IMR-90 (cell line): Measurements from ENCODE around the gene SIM1. TPM values are rescaled to one million over a fixed set of nuclear protein-coding genes. Genes with fewer than 3 reads are reported as not detected.

Experiments used
- ATAC-seq: fragments of 200-7000 bp; cut with Tn5 transposase; 2 replicates; pipeline ENCODE4 v1.9.1; 2020; ENCODE audit warnings: low read depth, mild to moderate bottlenecking, moderate library complexity
- BruUV-seq: library from RNA; stranded (reverse); fragments of 400-500 nt; replicated peaks from 2 replicates; lab custom pipeline; 2021; lab: Mats Ljungman, UMichigan
- CTCF ChIA-PET: fragments of 300-600 bp; formaldehyde crosslinking; extraction: SDS; loops from one replicate; lab custom pipeline; 2021; ENCODE audit warnings: antibody characterized with exemption; lab: Yijun Ruan, JAX
- POLR2A ChIA-PET: fragments of 300-600 bp; sonication (Branson Sonifier 250); formaldehyde crosslinking; loops from one replicate; lab custom pipeline; 2022; ENCODE audit warnings: antibody characterized with exemption; ENCODE audit not compliant: unreplicated experiment; lab: Charles Lee
- DNase-seq: peaks from one replicate; pipeline ENCODE4 v3.0.0; 2013
- H2AFZ ChIP-seq: replicated peaks from 2 replicates; pipeline ENCODE3; 2013; ENCODE audit warnings: low read length, mild to moderate bottlenecking; ENCODE audit not compliant: poor library complexity
- H2AK5ac ChIP-seq: 2 replicates; pipeline ENCODE4 v1.6.1; 2013; ENCODE audit warnings: low read depth, low read length, inconsistent platforms
- H2AK9ac ChIP-seq: replicated peaks from 2 replicates; pipeline ENCODE3; 2013; ENCODE audit warnings: mild to moderate bottlenecking, low read depth, low read length, moderate library complexity; ENCODE audit not compliant: poor library complexity
- H2BK120ac ChIP-seq: 2 replicates; pipeline ENCODE4 v1.6.1; 2013; ENCODE audit warnings: low read depth, low read length, inconsistent platforms
- H2BK15ac ChIP-seq: 3 replicates; pipeline ENCODE4 v1.6.1; 2013; ENCODE audit warnings: low read depth, low read length, inconsistent platforms
- H2BK20ac ChIP-seq: 2 replicates; pipeline ENCODE4 v1.6.1; 2013; ENCODE audit warnings: low read depth, mild to moderate bottlenecking, inconsistent platforms, low read length, moderate library complexity
- H2BK5ac ChIP-seq: 2 replicates; pipeline ENCODE4 v1.6.1; 2013; ENCODE audit warnings: mild to moderate bottlenecking, low read depth, low read length, inconsistent platforms; ENCODE audit not compliant: poor library complexity, severe bottlenecking
- H3K14ac ChIP-seq: replicated peaks from 2 replicates; pipeline ENCODE4 v1.6.1; 2013; ENCODE audit warnings: low read depth, low read length, inconsistent platforms
- H3K18ac ChIP-seq: 2 replicates; pipeline ENCODE4 v1.6.1; 2013; ENCODE audit warnings: low read depth, low read length, control low read depth
- H3K23ac ChIP-seq: 2 replicates; pipeline ENCODE4 v1.6.1; 2013; ENCODE audit warnings: low read depth, low read length, inconsistent platforms
- H3K27ac ChIP-seq: 2 replicates; pipeline ENCODE4 v1.5.1; 2013; ENCODE audit warnings: mild to moderate bottlenecking, control low read depth, low read length; ENCODE audit not compliant: insufficient read depth
- H3K27me3 ChIP-seq: 2 replicates; pipeline ENCODE4 v1.6.1; 2013; ENCODE audit warnings: low read length; ENCODE audit not compliant: control insufficient read depth, insufficient read depth
- H3K36me3 ChIP-seq: 2 replicates; pipeline ENCODE4 v1.6.1; 2013; ENCODE audit warnings: low read length, mixed read lengths; ENCODE audit not compliant: control insufficient read depth, insufficient read depth
- H3K4ac ChIP-seq: 2 replicates; pipeline ENCODE4 v1.6.1; 2013; ENCODE audit warnings: low read depth, low read length, inconsistent platforms
- H3K4me1 ChIP-seq: 2 replicates; pipeline ENCODE4 v1.6.1; 2013; ENCODE audit warnings: low read length, mixed read lengths; ENCODE audit not compliant: control insufficient read depth, insufficient read depth
- H3K4me2 ChIP-seq: 2 replicates; pipeline ENCODE4 v1.6.1; 2013; ENCODE audit warnings: low read depth, mild to moderate bottlenecking, control low read depth, low read length, moderate library complexity
- H3K4me3 ChIP-seq: 2 replicates; pipeline ENCODE4 v1.5.1; 2013; ENCODE audit warnings: low read depth, mild to moderate bottlenecking, control low read depth, low read length, moderate library complexity; ENCODE audit not compliant: insufficient read depth
- H3K56ac ChIP-seq: 2 replicates; pipeline ENCODE4 v1.6.1; 2013; ENCODE audit warnings: low read length, inconsistent platforms; ENCODE audit not compliant: insufficient read depth; ENCODE audit errors: extremely low read depth
- H3K79me1 ChIP-seq, 2 experiments: 2 replicates each; pipeline ENCODE4 v1.6.1; 2013; ENCODE audit warnings: low read length in 2 of 2, inconsistent platforms in 1 of 2, low read depth in 1 of 2
- H3K9ac ChIP-seq: 2 replicates; pipeline ENCODE4 v1.6.1; 2013; ENCODE audit warnings: low read depth, low read length, control low read depth
- H3K9me1 ChIP-seq: 2 replicates; pipeline ENCODE4 v1.6.1; 2013; ENCODE audit warnings: low read length, inconsistent platforms; ENCODE audit not compliant: insufficient read depth
- H3K9me3 ChIP-seq: 2 replicates; pipeline ENCODE4 v1.6.1; 2013; ENCODE audit warnings: low read length; ENCODE audit not compliant: control insufficient read depth, insufficient read depth
- H4K20me1 ChIP-seq: 2 replicates; pipeline ENCODE4 v1.6.1; 2013; ENCODE audit warnings: low read length, inconsistent platforms; ENCODE audit not compliant: insufficient read depth
- H4K5ac ChIP-seq: 2 replicates; pipeline ENCODE4 v1.6.1; 2013; ENCODE audit warnings: mild to moderate bottlenecking, low read depth, low read length, control low read depth
- H4K8ac ChIP-seq, 2 experiments: 2 replicates each; pipeline ENCODE4 v1.6.1; 2013; ENCODE audit warnings: low read depth in 2 of 2, low read length in 2 of 2, control low read depth in 1 of 2, inconsistent platforms in 1 of 2
- H4K91ac ChIP-seq: 2 replicates; pipeline ENCODE4 v1.6.1; 2013; ENCODE audit warnings: low read depth, low read length, inconsistent platforms; ENCODE audit not compliant: insufficient read depth
- MAZ ChIP-seq: IDR thresholded peaks from 2 replicates; pipeline ENCODE4 v1.6.1; 2012; ENCODE audit warnings: low read depth, mild to moderate bottlenecking, low read length, improper control_type of control experiment, moderate library complexity, borderline replicate concordance
- NFE2L2 ChIP-seq: fragments of 150-350 bp; IDR thresholded peaks from 2 replicates; pipeline ENCODE4 v1.6.1; 2016; ENCODE audit warnings: low read depth, mild to moderate bottlenecking, low read length
- SMC3 ChIP-seq: fragments of 150-350 bp; IDR thresholded peaks from 2 replicates; pipeline ENCODE4 v1.6.1; 2016; ENCODE audit warnings: low read depth, mild to moderate bottlenecking, antibody characterized with exemption, low read length, moderate library complexity
- WGBS, 2 experiments: methylation state at CpG; one replicate each; pipeline versions ENCODE4 v1.1.5 to v1.1.7; 2013; ENCODE audit warnings: missing lambda C conversion rate in 2 of 2; ENCODE audit not compliant: insufficient read length in 1 of 2; ENCODE audit errors: extremely low coverage in 2 of 2; 5-methylcytosine and 5-hydroxymethylcytosine counted together
- dilution Hi-C: fragments of 300-500 bp; cut with HindIII; formaldehyde crosslinking; loops from one replicate; pipeline ENCODE4 v1.14.3; 2018; ENCODE audit warnings: low sequenced_read_pairs; ENCODE audit not compliant: unreplicated experiment
- in situ Hi-C: fragments of 300-500 bp; cut with MboI; formaldehyde crosslinking; loops from 3 replicates; pipeline ENCODE4 v1.14.3; 2019; ENCODE audit warnings: low sequenced_read_pairs, inconsistent platforms, mixed read lengths
- intact Hi-C: fragments of 100-400 bp; cut with micrococcal nuclease; formaldehyde crosslinking; loops from 2 replicates; pipeline ENCODE4 v1.10.0; 2022
- polyA plus RNA-seq, 3 experiments: library from polyadenylated mRNA; depleted of rRNA; stranded (reverse); fragments of >200 nt; gene quantifications; 2 replicates each; pipeline ENCODE4 v1.2.3, GENCODE V29; 2012; ENCODE audit warnings: low replicate concordance in 1 of 3
- total RNA-seq: library from RNA; depleted of rRNA; stranded (reverse); fragments of >200 nt; gene quantifications from 2 replicates; pipeline ENCODE4 v1.2.3, GENCODE V29; 2012
- TF ChIP-seq, protein P1 (sequence below): fragments of 150-350 bp; IDR thresholded peaks from 2 replicates; pipeline ENCODE4 v1.6.1; 2017; ENCODE audit warnings: mild to moderate bottlenecking, antibody characterized with exemption, low read length, low read depth

SIM1 gene
- total and polyA plus RNA-seq, 2 of the 4 experiments (the other 2 are of a cell fraction), result not detected

DNA sequence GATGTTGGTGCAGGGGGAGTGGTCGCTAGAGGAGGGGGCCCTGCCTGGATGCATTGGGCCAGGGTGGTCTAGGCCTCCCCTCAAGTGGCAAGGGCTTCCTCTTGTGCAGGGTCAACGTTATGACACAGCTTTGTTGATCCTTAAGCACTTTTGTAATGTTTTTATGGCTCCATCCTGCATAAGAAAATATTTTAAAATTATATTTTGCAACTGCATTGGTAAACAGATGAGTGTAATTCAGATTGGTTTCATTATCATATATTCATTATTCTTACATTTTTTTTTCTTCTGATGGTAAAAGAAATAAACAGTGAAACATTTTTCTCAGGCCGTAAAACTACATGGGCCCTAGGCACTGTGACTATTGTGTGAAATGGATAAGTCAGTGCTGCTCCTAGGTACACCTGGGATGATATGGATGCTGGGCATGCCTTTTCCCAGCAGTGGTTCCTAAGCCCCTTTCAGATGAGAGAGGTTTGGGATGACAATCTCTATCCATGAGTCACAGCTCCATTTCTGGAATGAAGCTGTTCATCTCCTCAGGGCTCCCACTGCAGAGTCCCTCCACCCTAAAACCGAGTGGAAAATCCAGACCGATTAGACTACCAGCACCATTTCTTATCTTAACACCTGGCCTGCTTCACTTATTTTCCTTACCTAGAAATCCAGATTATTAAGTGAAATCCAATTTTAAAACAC is 5.8 kb upstream of the SIM1 start:
- Histone ChIP-seq H3K27ac (no peak overlapping the region), H3K18ac (no peak overlapping the region), H3K4me1 (no peaks in the 10 kb centered on the region), H4K8ac (no peak overlapping the region), H2AK9ac (no peak overlapping the region), H4K91ac (no peak overlapping the region), H3K4me3 (no peak overlapping the region), H3K79me1 (no peaks in the 10 kb centered on the region), H2BK120ac (no peak overlapping the region), H4K20me1 (no peaks in the 10 kb centered on the region; the same call in 1 of the 2 replicates), H2AFZ (no peak overlapping the region), H2BK5ac (no peak overlapping the region), H2BK15ac (no peak overlapping the region), H3K36me3 (no peaks in the 10 kb centered on the region), H3K9me1 (no peaks in the 10 kb centered on the region), H2AK5ac (no peak overlapping the region), H3K9me3 (peaks cover 25% of the 10 kb centered on the region), H3K23ac (no peak overlapping the region), H2BK20ac (no peak overlapping the region), H4K5ac (no peak overlapping the region), H3K4me2 (no peak overlapping the region), H3K14ac (no peak overlapping the region), H3K27me3 (peaks cover 82% of the 10 kb centered on the region), H3K4ac (no peak overlapping the region), H3K56ac (no peak overlapping the region), H3K9ac (no peak overlapping the region)
- DNase-seq (no peak), ATAC-seq (no peak)
- TF ChIP-seq SMC3 (no peak), MAZ (no peak), NFE2L2 (no peak)
- TF ChIP-seq, protein P1, sequence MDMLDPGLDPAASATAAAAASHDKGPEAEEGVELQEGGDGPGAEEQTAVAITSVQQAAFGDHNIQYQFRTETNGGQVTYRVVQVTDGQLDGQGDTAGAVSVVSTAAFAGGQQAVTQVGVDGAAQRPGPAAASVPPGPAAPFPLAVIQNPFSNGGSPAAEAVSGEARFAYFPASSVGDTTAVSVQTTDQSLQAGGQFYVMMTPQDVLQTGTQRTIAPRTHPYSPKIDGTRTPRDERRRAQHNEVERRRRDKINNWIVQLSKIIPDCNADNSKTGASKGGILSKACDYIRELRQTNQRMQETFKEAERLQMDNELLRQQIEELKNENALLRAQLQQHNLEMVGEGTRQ, result no peak
- in situ Hi-C loops (loop anchor here (25.0 kb wide), 1 partner anchor 883 kb away; no protein-coding TSS in a partner anchor), intact Hi-C loops (loop anchor here (5.0 kb wide), 1 partner anchor 203 kb away; no protein-coding TSS in a partner anchor), dilution Hi-C loops (loop anchor here (25.0 kb wide), 1 partner anchor 358 kb away; no protein-coding TSS in a partner anchor)
- WGBS, 2 experiments, result no CpG with 5 or more reads among the region's 5 CpGs
- BruUV-seq, result no TSS peak
- ChIA-PET CTCF (no interaction called here), POLR2A (no interaction called here)
